HG03175 (cell line): ENCODE data around the gene EFCC1.

Experiments used
- ATAC-seq: cut with Tn5 transposase; IDR thresholded peaks from one replicate; pipeline ENCODE4 v1.9.1; 2021; ENCODE audit warnings: mild to moderate bottlenecking, moderate library complexity; ENCODE audit not compliant: unreplicated experiment

The EFCC1 gene, protein sequence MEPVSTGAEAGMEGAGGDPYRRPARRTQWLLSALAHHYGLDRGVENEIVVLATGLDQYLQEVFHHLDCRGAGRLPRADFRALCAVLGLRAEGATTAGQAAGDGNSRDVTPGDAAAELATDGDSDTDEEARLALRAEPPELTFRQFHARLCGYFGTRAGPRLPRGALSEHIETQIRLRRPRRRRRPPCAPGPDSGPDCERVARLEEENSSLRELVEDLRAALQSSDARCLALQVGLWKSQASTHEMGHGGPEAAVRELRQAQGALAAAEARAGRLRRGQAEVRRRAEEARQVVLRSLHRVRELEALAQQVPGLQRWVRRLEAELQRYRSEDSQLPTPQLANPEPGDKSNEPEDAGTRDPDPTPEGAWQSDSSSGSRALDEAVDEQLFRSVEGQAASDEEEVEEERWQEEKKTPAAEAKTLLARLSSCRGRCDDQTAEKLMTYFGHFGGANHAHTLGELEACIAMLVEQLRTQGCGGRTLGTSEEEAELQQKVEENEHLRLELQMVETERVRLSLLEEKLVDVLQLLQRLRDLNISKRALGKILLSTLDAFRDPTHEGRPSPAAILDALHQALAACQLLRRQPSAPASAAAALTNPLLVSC

DNA sequence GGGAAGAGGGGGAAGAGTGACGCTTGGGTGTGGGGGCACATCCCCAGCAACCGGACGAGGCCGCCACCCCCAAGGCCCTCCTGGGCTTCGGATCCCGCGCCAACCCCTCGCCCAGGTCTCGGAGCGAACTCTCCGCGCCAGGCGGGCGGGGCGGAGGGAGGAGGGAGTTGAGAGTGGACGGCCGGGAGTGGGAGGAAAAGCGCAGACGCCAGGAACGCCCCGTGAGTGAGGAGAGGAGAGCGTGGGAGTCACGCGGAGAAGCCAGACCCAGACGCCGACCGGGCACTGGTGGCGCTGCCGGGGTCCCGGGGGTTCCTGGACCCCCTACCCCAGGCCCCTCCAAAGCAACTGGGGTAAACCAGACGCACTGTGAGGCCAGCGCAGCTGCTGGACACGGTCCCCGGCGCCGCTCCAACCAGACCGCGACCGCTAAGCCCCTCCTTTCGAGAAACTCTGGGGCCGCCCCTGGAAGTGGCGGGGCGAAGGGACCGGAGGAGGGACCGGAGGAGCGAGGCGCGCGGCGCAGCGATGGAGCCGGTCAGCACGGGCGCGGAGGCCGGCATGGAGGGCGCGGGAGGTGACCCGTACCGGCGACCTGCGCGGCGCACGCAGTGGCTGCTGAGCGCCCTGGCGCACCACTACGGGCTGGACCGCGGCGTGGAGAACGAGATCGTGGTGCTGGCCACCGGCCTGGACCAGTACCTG, at the start of gene EFCC1:
EFCC1 (plus strand) TSS at position 204 of the 705 bp plus-strand sequence; CDS start at position 529, 325 bp downstream.
- no peak for ATAC-seq

DNA sequence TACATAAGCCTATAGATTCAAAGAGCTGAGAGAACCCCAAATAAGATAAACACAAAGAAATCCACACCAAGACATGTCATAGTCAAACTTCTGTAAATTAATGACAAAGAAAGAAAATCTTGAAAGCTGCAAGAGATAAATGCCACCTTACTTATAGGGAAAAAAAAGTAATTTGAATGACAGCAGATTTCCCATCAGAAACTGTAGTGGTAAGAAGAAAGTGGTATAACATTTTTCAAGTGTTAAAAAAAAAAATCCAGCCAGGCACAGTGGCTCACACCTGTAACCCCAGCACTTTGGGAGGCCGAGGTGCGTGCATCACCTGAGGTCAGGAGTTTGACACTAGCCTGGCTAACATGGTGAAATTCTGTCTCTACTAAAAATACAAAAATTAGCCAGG, 44.7 kb upstream of the EFCC1 start:
- ATAC-seq, result no peak

DNA sequence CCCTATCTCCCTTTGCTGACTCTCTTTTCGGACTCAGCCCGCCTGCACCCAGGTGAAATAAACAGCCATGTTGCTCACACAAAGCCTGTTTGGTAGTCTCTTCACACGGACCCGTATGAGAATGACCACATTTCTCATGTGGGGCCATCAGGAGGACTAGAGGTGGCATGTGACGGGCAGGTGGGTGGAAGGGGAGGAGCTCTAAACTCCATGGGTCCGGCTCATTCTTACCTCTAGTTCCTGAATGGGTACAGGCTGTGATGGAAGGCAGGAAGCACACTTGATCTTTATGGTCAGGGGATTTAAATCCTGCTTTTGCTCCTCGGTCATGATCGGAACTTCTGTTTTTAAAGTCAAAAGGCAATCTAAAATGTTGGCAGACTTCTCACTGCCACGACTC, 35.8 kb upstream of the EFCC1 start:
- ATAC-seq, result no peak

DNA sequence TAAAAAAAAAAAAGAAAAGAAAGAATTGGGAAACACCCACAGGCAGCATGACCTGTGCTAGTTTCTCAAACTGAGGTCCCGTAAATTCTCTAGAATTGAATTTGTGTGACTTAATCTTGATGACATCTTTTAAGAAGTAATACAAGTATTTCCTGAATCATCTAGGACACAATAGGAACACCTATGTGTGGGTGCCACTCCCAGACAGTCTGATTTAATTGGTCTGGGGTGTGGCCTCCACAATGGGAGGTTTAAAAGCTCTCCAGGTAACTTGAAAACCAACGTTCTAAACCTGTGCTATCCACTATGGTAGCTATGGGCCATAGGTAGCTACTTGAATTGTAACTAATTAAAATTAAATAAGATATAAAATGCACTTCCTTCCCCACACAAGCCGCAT, 35.3 kb upstream of the EFCC1 start:
- no peak for ATAC-seq

DNA sequence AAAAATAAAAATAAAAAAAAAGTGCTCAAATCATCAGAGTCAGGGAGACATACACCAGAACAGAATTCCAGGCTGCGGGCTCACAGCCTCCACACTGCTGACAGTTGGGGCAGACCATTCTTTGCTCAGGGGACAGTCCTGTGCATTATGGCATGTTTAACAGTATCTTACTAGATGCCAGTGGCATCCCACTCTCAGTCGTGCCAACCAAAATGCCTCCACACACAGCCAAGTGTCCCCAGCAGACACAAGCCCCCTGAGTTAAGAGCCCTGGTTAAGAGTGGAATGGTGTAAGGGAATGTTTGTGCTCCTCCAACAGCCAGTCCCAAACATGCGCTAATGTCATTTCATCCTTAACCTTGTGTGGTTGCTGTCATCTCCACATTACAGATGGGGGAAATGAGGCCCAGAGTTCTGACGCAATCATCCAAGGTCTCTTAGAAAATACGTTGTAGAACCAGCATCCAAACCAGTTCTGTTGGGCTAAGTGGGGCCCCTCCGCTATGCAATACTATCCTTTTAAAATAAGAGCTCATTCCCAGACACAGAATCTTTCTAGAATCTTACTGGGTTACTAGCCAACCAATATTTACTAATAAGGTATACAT, 33.3 kb upstream of the EFCC1 start:
- no peak for ATAC-seq

DNA sequence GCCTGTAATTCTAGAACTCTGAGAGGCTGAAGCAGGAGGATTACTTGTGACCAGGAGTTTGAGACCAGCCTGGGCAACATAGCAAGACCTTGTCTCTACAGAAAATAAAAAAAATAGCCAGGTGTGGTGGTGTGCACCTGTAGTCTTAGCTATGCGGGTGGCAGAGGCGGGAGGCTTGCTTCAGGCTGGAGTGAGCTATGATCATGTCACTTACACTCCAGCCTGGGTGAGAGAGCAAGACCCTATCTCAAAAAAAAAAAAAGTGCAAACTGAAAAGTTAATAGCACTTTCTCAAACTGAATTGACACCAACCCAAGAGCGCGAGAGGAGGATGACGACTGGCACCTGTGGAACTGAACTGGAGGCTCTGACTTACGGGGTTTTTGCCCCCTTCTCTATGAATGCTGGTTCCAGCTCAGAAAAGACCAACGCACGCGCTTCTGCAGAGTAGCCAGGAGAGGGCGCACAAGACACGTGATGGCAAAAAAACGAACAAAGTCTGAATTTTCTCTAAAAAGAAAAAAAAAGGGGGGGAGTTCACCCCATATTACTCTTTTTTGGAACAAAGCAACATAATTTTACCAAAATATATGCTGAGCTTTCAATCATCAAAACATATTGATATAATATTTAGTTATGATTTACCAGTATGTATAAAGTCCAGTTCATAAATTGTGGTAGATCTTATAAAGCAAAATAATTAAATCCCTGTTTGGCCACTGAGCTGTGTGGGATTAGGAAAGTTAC, 30.9 kb upstream of the EFCC1 start:
- ATAC-seq, result no peak

DNA sequence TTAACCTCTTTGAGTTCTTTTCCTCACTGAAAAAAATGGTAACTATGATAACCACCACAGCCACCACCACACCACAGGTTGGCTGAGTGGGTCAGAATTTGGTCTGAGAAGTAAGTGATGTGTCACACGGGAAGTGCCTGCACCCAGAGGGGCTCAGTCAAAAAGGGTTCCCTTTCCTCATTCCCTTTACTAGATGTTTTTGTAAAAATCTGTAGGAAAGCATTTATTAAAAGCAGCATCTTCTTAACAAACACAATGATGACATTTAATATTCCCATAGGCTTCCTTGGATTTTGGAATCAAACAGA, 30.4 kb upstream of the EFCC1 start:
- no peak for ATAC-seq

DNA sequence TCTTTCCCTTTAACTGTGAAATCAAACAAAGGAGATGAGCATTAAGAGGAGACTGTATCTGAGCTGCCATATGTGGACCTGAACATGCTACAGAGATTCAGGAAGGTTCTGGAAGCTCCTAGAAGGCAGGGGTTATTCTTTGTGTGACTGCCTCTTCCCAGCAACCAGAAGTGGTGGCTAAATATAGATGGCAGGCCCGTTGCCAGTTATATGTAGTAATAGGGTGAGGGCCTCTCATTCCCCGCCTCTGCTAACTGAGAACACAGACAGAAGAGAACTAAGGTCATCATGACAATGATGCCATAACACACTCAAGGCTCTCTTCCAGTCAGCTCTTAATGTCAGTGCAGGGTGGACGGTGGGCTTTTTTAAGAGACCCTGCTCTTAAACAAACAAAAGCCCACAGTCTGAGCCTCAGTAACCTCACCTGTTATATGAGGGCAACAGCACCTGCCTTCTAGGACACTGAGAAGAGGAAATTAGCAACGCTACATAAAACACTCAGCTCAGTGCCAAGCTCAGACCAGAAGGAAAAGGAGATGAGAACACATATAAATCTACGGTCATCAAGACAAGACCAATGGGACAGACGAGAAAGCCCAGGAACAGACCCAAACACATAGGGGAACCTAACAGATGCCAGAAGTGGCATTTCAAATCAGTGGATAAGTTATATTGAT, 29.5 kb upstream of the EFCC1 start:
- no peak for ATAC-seq

DNA sequence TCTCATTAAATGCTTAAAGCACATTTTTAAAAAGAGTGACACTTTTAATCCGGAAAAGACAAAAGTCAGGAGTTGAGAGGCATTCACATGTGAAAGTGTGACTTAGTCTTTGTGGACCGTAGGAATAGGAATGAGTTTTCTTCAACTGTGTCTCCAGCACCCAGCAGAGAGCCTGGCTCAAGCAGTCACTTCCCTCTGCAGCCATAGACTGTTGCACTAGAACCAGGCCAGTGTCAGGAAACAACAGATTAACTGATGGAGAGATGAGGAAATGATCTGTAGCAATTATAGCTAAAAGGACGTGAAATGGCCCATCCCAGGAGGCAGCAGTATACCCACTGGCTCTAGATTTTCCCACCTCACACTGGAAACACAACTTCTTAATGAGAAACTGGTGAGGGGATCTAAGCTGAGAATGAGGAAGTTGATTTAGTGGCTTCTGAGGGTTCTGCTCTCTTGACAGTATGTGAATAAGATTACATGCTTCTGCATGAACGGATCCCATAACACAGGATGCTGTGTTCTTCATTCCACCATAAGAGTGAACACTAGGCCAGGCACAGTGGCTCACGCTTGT, 27.0 kb upstream of the EFCC1 start:
- ATAC-seq, result no peak

DNA sequence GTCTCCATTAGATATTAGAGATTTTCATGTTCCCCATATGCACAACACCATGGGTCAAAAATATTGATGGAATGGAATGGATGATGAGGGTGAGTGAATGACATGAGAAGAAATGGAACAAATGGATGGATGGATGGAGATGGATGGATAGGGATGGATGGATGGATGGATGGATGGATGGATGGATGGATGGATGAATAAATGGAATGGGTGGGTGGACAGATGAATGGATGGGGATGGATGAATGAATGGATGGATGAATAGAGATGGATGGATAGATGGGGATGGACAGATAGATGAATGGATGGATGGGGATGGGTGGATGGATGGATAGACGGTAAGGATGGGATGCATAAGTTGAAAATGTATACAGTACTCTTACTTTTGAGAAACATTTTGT, 25.8 kb upstream of the EFCC1 start:
- no peak for ATAC-seq

DNA sequence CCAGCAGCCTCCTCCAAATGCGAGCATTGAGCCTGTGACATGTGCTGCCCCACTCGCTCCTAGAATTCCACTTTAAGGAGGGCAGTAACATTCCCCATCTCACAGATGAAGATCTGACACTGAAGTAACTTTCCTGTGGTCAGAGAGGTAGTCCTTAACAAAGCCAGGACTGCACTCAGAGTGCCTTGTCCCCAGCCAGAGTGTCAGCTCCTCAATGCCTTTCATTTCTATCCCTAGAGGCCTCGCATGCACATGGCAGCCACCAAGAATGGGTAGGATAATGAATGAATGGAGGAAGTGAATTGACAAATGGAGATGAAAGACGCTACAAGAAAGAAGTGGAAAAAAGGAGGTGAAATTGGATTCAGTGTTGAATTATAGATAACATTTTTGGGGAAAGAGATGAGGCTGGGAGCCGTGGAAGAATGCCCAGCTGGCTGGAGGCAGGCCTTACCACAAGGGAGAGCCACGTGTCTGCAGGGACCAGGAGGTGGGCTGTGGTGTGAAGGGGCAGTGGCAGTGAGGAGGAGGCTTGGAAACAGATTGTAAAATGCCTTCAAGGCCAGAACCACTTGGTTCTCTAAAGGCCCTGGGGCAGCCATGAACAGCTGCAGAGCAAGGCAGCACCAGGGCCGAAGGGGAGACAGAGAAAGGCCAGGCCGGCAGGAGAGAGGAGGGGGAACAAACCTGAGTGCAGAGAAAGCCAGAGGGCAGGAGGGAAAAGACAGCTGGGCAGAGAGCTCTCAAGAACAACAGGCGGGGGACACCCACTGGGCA, 17.6 kb upstream of the EFCC1 start:
- no peak for ATAC-seq

DNA sequence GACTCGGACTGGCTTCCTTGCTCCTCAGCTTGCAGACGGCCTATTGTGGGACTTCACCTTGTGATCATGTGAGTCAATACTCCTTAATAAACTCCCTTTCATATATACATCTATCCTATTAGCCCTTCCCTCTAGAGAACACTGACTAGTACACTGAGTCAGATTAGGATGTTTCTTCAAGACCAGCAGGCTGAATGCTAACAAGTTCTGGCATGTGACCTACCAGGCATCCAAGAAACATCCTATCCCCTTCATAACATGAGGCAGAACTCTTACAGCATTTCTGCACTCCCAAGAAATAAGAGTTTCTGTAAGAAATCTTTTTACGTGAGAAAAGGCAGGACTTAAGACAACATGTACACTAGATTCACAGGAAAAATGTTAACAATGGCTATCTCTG, 16.5 kb upstream of the EFCC1 start:
- no peak for ATAC-seq

DNA sequence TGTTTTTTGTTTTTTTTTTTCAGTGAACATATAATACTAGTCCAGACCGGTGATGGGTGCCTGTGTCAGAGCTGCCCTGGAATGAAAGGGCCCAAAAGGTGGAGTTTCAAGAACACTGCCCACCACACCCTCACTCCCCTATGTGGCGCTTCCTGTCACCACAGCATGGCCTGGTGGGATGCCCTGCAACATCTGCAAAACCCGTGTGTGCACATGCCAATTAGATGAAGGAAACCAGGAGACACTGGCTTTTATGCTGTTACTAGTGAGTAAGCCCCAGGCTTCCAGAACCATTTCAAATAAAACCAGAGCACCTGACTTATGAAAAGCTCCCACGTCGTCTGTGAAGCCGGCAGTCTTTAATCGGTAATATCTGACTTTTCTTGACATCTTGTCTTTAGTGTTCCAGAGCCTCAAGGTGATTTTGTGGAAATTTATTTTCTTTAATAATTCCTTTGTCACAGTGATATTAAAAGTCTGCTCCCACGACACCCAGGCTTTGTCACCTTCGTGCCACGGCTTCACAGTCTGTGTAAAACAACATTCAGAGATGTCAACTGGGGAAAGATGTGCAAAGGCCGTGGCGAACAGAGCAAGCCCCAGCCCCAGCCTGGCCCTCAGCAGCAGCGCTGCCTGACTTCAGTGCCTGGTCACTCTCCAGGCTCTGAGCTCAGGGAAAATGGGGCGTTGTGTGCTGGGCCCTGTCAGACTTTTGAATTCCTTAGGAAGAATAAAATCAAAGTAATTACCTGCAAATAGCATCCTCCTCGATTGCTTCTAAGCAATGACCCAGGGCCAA, 13.6 kb upstream of the EFCC1 start:
- ATAC-seq, result no peak

DNA sequence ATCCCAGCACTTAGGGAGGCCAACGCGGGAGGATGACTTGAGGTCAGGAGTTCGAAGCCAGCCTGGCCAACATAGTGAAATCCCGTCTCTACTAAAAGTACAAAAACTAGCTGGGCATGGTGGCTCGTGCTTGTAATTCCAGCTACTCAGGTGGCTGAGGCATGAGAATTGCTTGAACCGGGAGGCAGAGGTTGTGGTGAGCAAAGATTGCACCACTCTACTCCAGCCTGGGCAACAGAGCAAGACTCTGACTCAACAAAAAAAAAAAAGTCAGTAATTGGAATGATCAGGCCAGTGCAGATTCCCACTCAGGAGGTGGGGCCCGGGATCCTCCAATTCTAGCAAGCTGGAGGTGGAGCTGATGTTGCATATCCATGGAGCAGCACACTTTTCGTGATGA, 12.8 kb upstream of the EFCC1 start:
- no peak for ATAC-seq

DNA sequence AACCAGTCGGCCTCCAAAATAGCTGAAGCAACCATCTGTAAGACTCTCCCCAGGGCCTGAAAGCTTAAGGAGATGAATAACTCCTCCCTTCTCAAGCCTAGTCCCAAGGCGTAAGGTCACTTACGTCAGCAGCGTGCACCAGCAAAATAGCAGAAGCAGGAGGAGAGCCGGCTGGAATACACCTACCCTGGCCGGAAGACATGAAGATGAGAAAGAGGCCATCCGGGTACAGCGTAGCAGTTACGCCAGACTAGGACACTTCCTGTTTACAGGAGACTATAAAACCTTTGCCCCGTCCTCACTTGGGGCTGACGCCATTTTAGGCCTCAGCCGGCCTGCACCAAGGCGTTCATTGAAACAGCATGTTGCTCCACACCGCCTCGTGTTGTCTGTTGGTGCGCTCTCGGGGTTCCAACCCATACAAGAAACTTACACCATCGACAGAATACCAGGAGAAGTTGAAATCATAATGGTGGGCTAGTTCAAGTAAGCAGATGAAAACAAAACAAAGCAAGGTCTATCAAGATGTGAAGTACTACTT, 9.7 kb upstream of the EFCC1 start:
- ATAC-seq, result no peak

DNA sequence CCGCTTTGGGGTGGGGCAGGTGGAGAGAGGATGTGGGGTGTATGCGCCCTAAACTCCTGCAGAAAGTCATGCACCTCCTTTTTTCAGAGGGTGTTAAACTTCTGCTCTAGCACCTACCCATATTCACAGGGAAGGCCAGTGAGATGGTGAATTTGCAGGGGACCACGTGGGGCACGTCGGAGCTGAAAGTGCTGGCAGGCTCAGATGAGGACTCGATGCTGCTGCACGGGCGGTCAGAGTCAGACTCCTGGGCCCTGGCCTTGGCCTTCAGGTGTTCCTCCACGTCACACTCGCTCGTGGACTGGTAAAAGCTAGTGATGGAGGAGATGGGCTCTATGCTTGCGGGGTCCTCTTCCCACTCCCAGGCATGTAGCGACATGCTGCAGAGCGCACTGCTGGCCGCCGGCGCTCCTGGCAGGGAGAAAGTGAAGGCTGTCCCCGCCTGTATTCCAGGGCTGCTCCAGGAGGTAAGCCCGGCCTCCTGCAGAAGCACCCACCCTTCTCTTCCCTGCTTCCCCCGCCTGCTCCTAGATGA, 8.1 kb upstream of the EFCC1 start:
- no peak for ATAC-seq

DNA sequence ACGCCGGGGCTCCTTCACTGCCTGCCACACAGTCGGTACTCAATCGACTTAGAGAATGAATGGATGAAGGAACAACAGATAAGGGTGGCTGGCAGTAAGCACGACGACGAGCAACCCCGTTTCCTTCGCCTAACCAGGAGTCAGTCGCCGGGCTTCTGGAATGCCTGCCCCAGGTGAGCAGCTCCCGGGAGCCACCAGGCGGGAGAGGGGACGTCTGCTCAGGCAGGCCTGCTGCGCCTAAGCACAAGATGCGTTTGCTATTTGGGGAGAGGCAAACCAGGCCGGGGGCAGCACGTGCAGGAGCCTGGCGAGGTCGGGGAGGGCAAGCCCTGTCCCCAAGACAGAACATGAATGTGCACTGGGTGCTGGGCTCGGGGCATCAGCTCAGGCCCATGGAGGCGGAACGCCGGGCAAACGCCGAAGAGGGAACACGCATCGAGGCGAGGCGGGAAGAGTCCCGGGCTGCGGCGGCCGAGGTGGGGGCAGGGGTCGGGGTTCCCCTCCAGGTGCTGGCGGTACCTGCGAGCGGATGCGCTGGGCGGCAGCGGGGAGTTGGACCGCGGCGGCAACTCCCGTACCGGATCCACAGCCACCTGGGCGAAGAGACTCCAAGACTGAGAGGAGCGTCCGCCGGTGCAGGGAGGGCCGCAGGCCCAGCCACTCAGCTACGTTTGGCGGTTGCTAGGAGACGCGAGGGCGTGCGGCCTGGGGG, 7.5 kb upstream of the EFCC1 start, which contains the start of gene CFAP92:
CFAP92 (minus strand) TSS at position 616 of the 712 bp plus-strand sequence. CDS start 772 bp downstream, outside the sequence.
- ATAC-seq, result peak; percentile 95
